Measurements from ENCODE around the gene RYR1.

- TF ChIP-seq SIN3A (IDR thresholded peaks at IDR 0.05; ENCODE audit: borderline replicate concordance, low read depth, low read length) (no peak), FOXJ3 (CRISPR knock-in tag; IDR thresholded peaks at IDR 0.05) (no peak), ZBTB33 (IDR thresholded peaks at IDR 0.05; ENCODE audit: borderline replicate concordance, low read depth) (no peak), GATA2 (CRISPR knock-in tag; IDR thresholded peaks at IDR 0.05) (no peak), REST (IDR thresholded peaks at IDR 0.05; ENCODE audit: low read depth, low read length) (no peak), POLR2AphosphoS5 (IDR thresholded peaks at IDR 0.05; ENCODE audit: low read depth, low read length) (no peak), RFX5 (IDR thresholded peaks at IDR 0.05; ENCODE audit: low read length) (no peak), RAD21 (IDR thresholded peaks at IDR 0.05; ENCODE audit: low read length) (no peak), RCOR1 (IDR thresholded peaks at IDR 0.05; ENCODE audit: low read length) (no peak), JUND (IDR thresholded peaks at IDR 0.05) (no peak), EP300 (IDR thresholded peaks at IDR 0.05; ENCODE audit: borderline replicate concordance in 1 of 2, low read depth in 1 of 2, low read length in 1 of 2) (no peak), PBX3 (IDR thresholded peaks at IDR 0.05) (no peak)
- TF ChIP-seq, protein P1, sequence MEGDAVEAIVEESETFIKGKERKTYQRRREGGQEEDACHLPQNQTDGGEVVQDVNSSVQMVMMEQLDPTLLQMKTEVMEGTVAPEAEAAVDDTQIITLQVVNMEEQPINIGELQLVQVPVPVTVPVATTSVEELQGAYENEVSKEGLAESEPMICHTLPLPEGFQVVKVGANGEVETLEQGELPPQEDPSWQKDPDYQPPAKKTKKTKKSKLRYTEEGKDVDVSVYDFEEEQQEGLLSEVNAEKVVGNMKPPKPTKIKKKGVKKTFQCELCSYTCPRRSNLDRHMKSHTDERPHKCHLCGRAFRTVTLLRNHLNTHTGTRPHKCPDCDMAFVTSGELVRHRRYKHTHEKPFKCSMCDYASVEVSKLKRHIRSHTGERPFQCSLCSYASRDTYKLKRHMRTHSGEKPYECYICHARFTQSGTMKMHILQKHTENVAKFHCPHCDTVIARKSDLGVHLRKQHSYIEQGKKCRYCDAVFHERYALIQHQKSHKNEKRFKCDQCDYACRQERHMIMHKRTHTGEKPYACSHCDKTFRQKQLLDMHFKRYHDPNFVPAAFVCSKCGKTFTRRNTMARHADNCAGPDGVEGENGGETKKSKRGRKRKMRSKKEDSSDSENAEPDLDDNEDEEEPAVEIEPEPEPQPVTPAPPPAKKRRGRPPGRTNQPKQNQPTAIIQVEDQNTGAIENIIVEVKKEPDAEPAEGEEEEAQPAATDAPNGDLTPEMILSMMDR (IDR thresholded peaks at IDR 0.05): no peak
Measured at GRCh38 chr19:38588041-38588440, 154.6 kb downstream of the RYR1 start.

Data from SK-N-SH (cell line).